Trophoblast cell (in vitro differentiated cells and primary cell): Measurements from ENCODE around the gene S100A4. TPM values are rescaled to one million over a fixed set of nuclear protein-coding genes. Genes with fewer than 3 reads are reported as not detected.
A peak's percentile ranks its signal among the peaks of the same experiment; 100 is the strongest.
"Not testable (repeated sequence)": the region's sequence is repeated elsewhere in the genome, so short reads cannot be mapped to it uniquely, and the experiment has no call there.

Experiments
- DNase-seq, 2 donors: peaks; one replicate each; pipeline ENCODE4 v3.0.0-alpha.2; 2016
- H2AFZ ChIP-seq: 2 replicates; pipeline ENCODE4 v1.6.1; 2013; ENCODE audit warnings: low read length, moderate library complexity, mild to moderate bottlenecking; ENCODE audit not compliant: insufficient read depth, poor library complexity
- H2AK5ac ChIP-seq: 2 replicates; pipeline ENCODE4 v1.6.1; 2013; ENCODE audit warnings: mild to moderate bottlenecking, low read length
- H2BK120ac ChIP-seq: 2 replicates; pipeline ENCODE4 v1.6.1; 2013; ENCODE audit warnings: low read length, mild to moderate bottlenecking, moderate library complexity; ENCODE audit not compliant: insufficient read depth, poor library complexity
- H2BK12ac ChIP-seq: 2 replicates; pipeline ENCODE4 v1.6.1; 2013; ENCODE audit warnings: mild to moderate bottlenecking, low read length, moderate library complexity
- H2BK5ac ChIP-seq: 2 replicates; pipeline ENCODE4 v1.6.1; 2013; ENCODE audit warnings: low read length, low read depth, moderate library complexity, mild to moderate bottlenecking; ENCODE audit not compliant: poor library complexity
- H3K14ac ChIP-seq: 2 replicates; pipeline ENCODE4 v1.6.1; 2013; ENCODE audit warnings: mild to moderate bottlenecking, low read length
- H3K18ac ChIP-seq: 2 replicates; pipeline ENCODE4 v1.6.1; 2013; ENCODE audit warnings: mild to moderate bottlenecking, low read length
- H3K23ac ChIP-seq: 2 replicates; pipeline ENCODE4 v1.6.1; 2013; ENCODE audit warnings: low read length
- H3K27ac ChIP-seq: 2 replicates; pipeline ENCODE4 v1.5.1; 2013; ENCODE audit warnings: low read depth, mild to moderate bottlenecking, inconsistent platforms, low read length, moderate library complexity
- H3K27me3 ChIP-seq: 2 replicates; pipeline ENCODE4 v1.6.1; 2013; ENCODE audit warnings: inconsistent platforms, mild to moderate bottlenecking, low read length, moderate library complexity; ENCODE audit not compliant: insufficient read depth
- H3K36me3 ChIP-seq, 2 experiments: 1 replicate in 1 of 2; 2 replicates in 1 of 2; pipeline ENCODE4 v1.6.1; 2013; ENCODE audit warnings: low read length in 2 of 2, mild to moderate bottlenecking in 2 of 2, moderate library complexity in 1 of 2; ENCODE audit not compliant: insufficient read depth in 2 of 2, control insufficient read depth in 1 of 2
- H3K4ac ChIP-seq: 2 replicates; pipeline ENCODE4 v1.6.1; 2013; ENCODE audit warnings: low read depth, mild to moderate bottlenecking, low read length, moderate library complexity
- H3K4me1 ChIP-seq, 2 experiments: 1 replicate in 1 of 2; 2 replicates in 1 of 2; pipeline ENCODE4 v1.6.1; 2013; ENCODE audit warnings: low read length in 2 of 2, mild to moderate bottlenecking in 2 of 2, moderate library complexity in 1 of 2; ENCODE audit not compliant: insufficient read depth in 2 of 2, control insufficient read depth in 1 of 2
- H3K4me2 ChIP-seq: 2 replicates; pipeline ENCODE4 v1.6.1; 2013; ENCODE audit warnings: inconsistent platforms, mild to moderate bottlenecking, low read length, moderate library complexity
- H3K4me3 ChIP-seq: 2 replicates; pipeline ENCODE4 v1.5.1; 2013; ENCODE audit warnings: mild to moderate bottlenecking, low read depth, low read length, inconsistent platforms
- H3K79me1 ChIP-seq: one replicate; pipeline ENCODE4 v1.6.1; 2013; ENCODE audit warnings: low read length
- H3K79me2 ChIP-seq: 2 replicates; pipeline ENCODE4 v1.6.1; 2013; ENCODE audit warnings: low read length, mild to moderate bottlenecking; ENCODE audit not compliant: control insufficient read depth, insufficient read depth, poor library complexity
- H3K9ac ChIP-seq: 2 replicates; pipeline ENCODE4 v1.6.1; 2013; ENCODE audit warnings: mild to moderate bottlenecking, low read length
- H3K9me3 ChIP-seq: 2 replicates; pipeline ENCODE4 v1.6.1; 2013; ENCODE audit warnings: low read depth, mild to moderate bottlenecking, control low read depth, inconsistent platforms, low read length; ENCODE audit not compliant: insufficient read depth
- H4K12ac ChIP-seq: 2 replicates; pipeline ENCODE4 v1.6.1; 2013; ENCODE audit warnings: low read depth, mild to moderate bottlenecking, low read length, moderate library complexity
- H4K8ac ChIP-seq: 2 replicates; pipeline ENCODE4 v1.6.1; 2013; ENCODE audit warnings: low read depth, mild to moderate bottlenecking, low read length, moderate library complexity
- H4K91ac ChIP-seq: one replicate; pipeline ENCODE4 v1.6.1; 2013; ENCODE audit warnings: low read depth, mild to moderate bottlenecking, low read length, moderate library complexity
- WGBS: extraction: QIAGEN DNeasy Blood & Tissue Kit; methylation state at CpG from one replicate; pipeline ENCODE4 v1.1.7; 2013; ENCODE audit warnings: missing lambda C conversion rate; ENCODE audit not compliant: insufficient read length, insufficient coverage; ENCODE audit errors: extremely low coverage; 5-methylcytosine and 5-hydroxymethylcytosine counted together
- polyA plus RNA-seq: library from polyadenylated mRNA; stranded (reverse); fragments of 200-250 nt; gene quantifications from 2 replicates; pipeline ENCODE4 v1.2.3, GENCODE V29; 2013

The S100A4 gene
- 154 and 165 TPM in 2 replicates for polyA plus RNA-seq

- Histone ChIP-seq H2BK120ac (peak within 1 kb of the TSS; percentile 88), H3K18ac (peak within 1 kb of the TSS; percentile 95), H3K4me1 (peaks cover 56 to 64% of the 10 kb centered on the region in 2 experiments), H3K4me3 (no peak within 1 kb of the TSS), H2BK5ac (peak within 1 kb of the TSS; percentile 85), H4K91ac (peak within 1 kb of the TSS; percentile 100), H2AFZ (peak within 1 kb of the TSS; percentile 53), H3K9me3 (no peaks in the 10 kb centered on the region), H3K79me2 (peaks cover 15% of the 10 kb centered on the region), H3K9ac (peak within 1 kb of the TSS; percentile 65), H3K27me3 (no peaks in the 10 kb centered on the region), H3K14ac (peak within 1 kb of the TSS; percentile 92), H3K4ac (peak within 1 kb of the TSS; percentile 73), H4K8ac (peak within 1 kb of the TSS; percentile 84), H2BK12ac (peak within 1 kb of the TSS; percentile 96), H3K79me1 (peaks cover 63% of the 10 kb centered on the region), H4K12ac (peak within 1 kb of the TSS; percentile 78), H3K23ac (no peak within 1 kb of the TSS), H3K36me3 (peaks cover 2 to 3% of the 10 kb centered on the region in 2 experiments), H3K4me2 (peak within 1 kb of the TSS; percentile 48), H2AK5ac (peak within 1 kb of the TSS; percentile 96), H3K27ac (peak within 1 kb of the TSS; percentile 89)
- DNase-seq = peak; percentile 92 to 93
- no CpG with 5 or more reads among the region's 19 CpGs for WGBS
These were observed at the start of gene S100A4 for GRCh38 chr1:153545067-153546055. Gene S100A4, minus strand, starts transcription at chr1:153545806. Its CDS starts 1,012 bp downstream, at chr1:153544794.

- Histone ChIP-seq H3K79me2 (no peaks in the 10 kb centered on the region), H2AFZ (no peak overlapping the region), H3K27ac (no peak overlapping the region), H3K9ac (no peak overlapping the region), H4K8ac (no peak overlapping the region), H3K4me1 (peaks cover 0 to 1% of the 10 kb centered on the region in 2 experiments), H2BK5ac (no peak overlapping the region), H3K4me2 (no peak overlapping the region), H3K4me3 (no peak overlapping the region), H2BK120ac (no peak overlapping the region), H3K23ac (no peak overlapping the region), H3K79me1 (no peaks in the 10 kb centered on the region), H3K36me3 (no peaks in the 10 kb centered on the region), H3K14ac (no peak overlapping the region), H3K18ac (no peak overlapping the region), H2AK5ac (no peak overlapping the region), H4K91ac (no peak overlapping the region), H3K4ac (no peak overlapping the region), H4K12ac (no peak overlapping the region), H3K9me3 (no peaks in the 10 kb centered on the region), H2BK12ac (no peak overlapping the region), H3K27me3 (no peaks in the 10 kb centered on the region)
- no CpG with 5 or more reads among the region's 4 CpGs for WGBS
- DNase-seq = no peak
These were observed 47.1 kb upstream of the S100A4 start for GRCh38 chr1:153592748-153593147.

GRCh38 chr1:153588482-153588881 lies 42.9 kb upstream of the S100A4 start:
- no peak overlapping the region for H2AK5ac ChIP-seq
- H3K9ac ChIP-seq = no peak overlapping the region
- H3K36me3 ChIP-seq = no peaks in the 10 kb centered on the region
- no peak overlapping the region for H2AFZ ChIP-seq
- H3K79me1 ChIP-seq = no peaks in the 10 kb centered on the region
- no peak overlapping the region for H4K12ac ChIP-seq
- no peak overlapping the region for H4K8ac ChIP-seq
- H3K27me3 ChIP-seq = no peaks in the 10 kb centered on the region
- no CpG with 5 or more reads among the region's 2 CpGs for WGBS
- no peaks in the 10 kb centered on the region for H3K79me2 ChIP-seq
- H3K27ac ChIP-seq = no peak overlapping the region
- H3K4me2 ChIP-seq = no peak overlapping the region
- no peak overlapping the region for H3K14ac ChIP-seq
- H3K23ac ChIP-seq = no peak overlapping the region
- H2BK120ac ChIP-seq = no peak overlapping the region
- DNase-seq = no peak
- peaks cover 4 to 10% of the 10 kb centered on the region in 2 experiments for H3K4me1 ChIP-seq
- no peak overlapping the region for H2BK5ac ChIP-seq
- no peak overlapping the region for H4K91ac ChIP-seq
- no peak overlapping the region for H3K4me3 ChIP-seq
- no peak overlapping the region for H3K4ac ChIP-seq
- H3K18ac ChIP-seq = no peak overlapping the region
- H2BK12ac ChIP-seq = no peak overlapping the region
- no peaks in the 10 kb centered on the region for H3K9me3 ChIP-seq

- no CpG with 5 or more reads among the region's 10 CpGs for WGBS
- not testable (repeated sequence) for H2AFZ ChIP-seq, H3K4ac ChIP-seq, H3K4me3 ChIP-seq, H3K79me2 ChIP-seq, H3K9me3 ChIP-seq, H3K14ac ChIP-seq, H4K91ac ChIP-seq, H4K12ac ChIP-seq, H4K8ac ChIP-seq, H3K9ac ChIP-seq, H3K36me3 ChIP-seq, H2AK5ac ChIP-seq, H3K79me1 ChIP-seq, H2BK12ac ChIP-seq, H3K4me2 ChIP-seq, H2BK5ac ChIP-seq, H3K23ac ChIP-seq, H3K4me1 ChIP-seq, H3K27me3 ChIP-seq, H3K18ac ChIP-seq, H3K27ac ChIP-seq, H2BK120ac ChIP-seq
- DNase-seq = peak; percentile 87 to 88
These were observed 42.4 kb upstream of the S100A4 start for GRCh38 chr1:153588033-153588432.
